Measurements from ENCODE around the gene PTPRG.

PTPRG gene

GRCh38 chr3:61828880-61829721, 267.7 kb downstream of the PTPRG start:
- H3K27me3 ChIP-seq (ENCODE audit: control insufficient read depth, insufficient read depth, low read length) = no peaks in the 10 kb centered on the region
- H2AFZ ChIP-seq = no peak overlapping the region
- H3K4me2 ChIP-seq (ENCODE audit: low read length) = no peak overlapping the region
- TF ChIP-seq CTCF (IDR thresholded peaks at IDR 0.05) = no peak
- H3K79me2 ChIP-seq = peaks cover 69% of the 10 kb centered on the region
- H3K4me1 ChIP-seq = peaks cover 29% of the 10 kb centered on the region
- no peak overlapping the region for H3K4me3 ChIP-seq (ENCODE audit: low read depth, low read length)
- peak overlapping the region; percentile 60 for H3K27ac ChIP-seq
- H3K9me3 ChIP-seq (ENCODE audit: control insufficient read depth, low read length) = no peaks in the 10 kb centered on the region
- H3K36me3 ChIP-seq (ENCODE audit: control insufficient read depth, insufficient read depth, low read length) = no peaks in the 10 kb centered on the region
- H3K9ac ChIP-seq = no peak overlapping the region

GRCh38 chr3:61829722-61830350, 268.5 kb downstream of the PTPRG start:
- Histone ChIP-seq H2AFZ (no peak overlapping the region), H3K27me3 (ENCODE audit: control insufficient read depth, insufficient read depth, low read length) (no peaks in the 10 kb centered on the region), H3K4me1 (peaks cover 25% of the 10 kb centered on the region), H3K9me3 (ENCODE audit: control insufficient read depth, low read length) (no peaks in the 10 kb centered on the region), H3K36me3 (ENCODE audit: control insufficient read depth, insufficient read depth, low read length) (no peaks in the 10 kb centered on the region), H3K4me2 (ENCODE audit: low read length) (peak overlapping the region; percentile 9), H3K79me2 (peaks cover 69% of the 10 kb centered on the region), H3K4me3 (ENCODE audit: low read depth, low read length) (no peak overlapping the region), H3K9ac (no peak overlapping the region), H3K27ac (peak overlapping the region; percentile 60)
- no peak for TF ChIP-seq CTCF (IDR thresholded peaks at IDR 0.05)

- H3K79me2 ChIP-seq = peaks cover 67% of the 10 kb centered on the region
- no peaks in the 10 kb centered on the region for H3K9me3 ChIP-seq (ENCODE audit: control insufficient read depth, low read length)
- H3K9ac ChIP-seq = no peak overlapping the region
- H3K27ac ChIP-seq = no peak overlapping the region
- H3K4me1 ChIP-seq = peaks cover 14% of the 10 kb centered on the region
- no peak overlapping the region for H2AFZ ChIP-seq
- no peak overlapping the region for H3K4me2 ChIP-seq (ENCODE audit: low read length)
- no peaks in the 10 kb centered on the region for H3K36me3 ChIP-seq (ENCODE audit: control insufficient read depth, insufficient read depth, low read length)
- no peaks in the 10 kb centered on the region for H3K27me3 ChIP-seq (ENCODE audit: control insufficient read depth, insufficient read depth, low read length)
- H3K4me3 ChIP-seq (ENCODE audit: low read depth, low read length) = no peak overlapping the region
- TF ChIP-seq CTCF (IDR thresholded peaks at IDR 0.05) = no peak
Observed at GRCh38 chr3:61831973-61832372, 270.6 kb downstream of the PTPRG start.

GRCh38 chr3:61832375-61833229, 271.2 kb downstream of the PTPRG start:
- Histone ChIP-seq H3K36me3 (ENCODE audit: control insufficient read depth, insufficient read depth, low read length) (no peaks in the 10 kb centered on the region), H3K4me1 (peaks cover 14% of the 10 kb centered on the region), H3K27me3 (ENCODE audit: control insufficient read depth, insufficient read depth, low read length) (no peaks in the 10 kb centered on the region), H3K9me3 (ENCODE audit: control insufficient read depth, low read length) (no peaks in the 10 kb centered on the region), H3K27ac (no peak overlapping the region), H3K4me3 (ENCODE audit: low read depth, low read length) (no peak overlapping the region), H2AFZ (no peak overlapping the region), H3K4me2 (ENCODE audit: low read length) (no peak overlapping the region), H3K79me2 (peaks cover 69% of the 10 kb centered on the region), H3K9ac (no peak overlapping the region)
- TF ChIP-seq CTCF (IDR thresholded peaks at IDR 0.05) = no peak

All from parathyroid adenoma (tissue), 2 donors.